ENCODE measurements around the gene CYBRD1.
"Not testable (repeated sequence)": the region's sequence is repeated elsewhere in the genome, so short reads cannot be mapped to it uniquely, and the experiment has no call there.

The CYBRD1 gene

DNA sequence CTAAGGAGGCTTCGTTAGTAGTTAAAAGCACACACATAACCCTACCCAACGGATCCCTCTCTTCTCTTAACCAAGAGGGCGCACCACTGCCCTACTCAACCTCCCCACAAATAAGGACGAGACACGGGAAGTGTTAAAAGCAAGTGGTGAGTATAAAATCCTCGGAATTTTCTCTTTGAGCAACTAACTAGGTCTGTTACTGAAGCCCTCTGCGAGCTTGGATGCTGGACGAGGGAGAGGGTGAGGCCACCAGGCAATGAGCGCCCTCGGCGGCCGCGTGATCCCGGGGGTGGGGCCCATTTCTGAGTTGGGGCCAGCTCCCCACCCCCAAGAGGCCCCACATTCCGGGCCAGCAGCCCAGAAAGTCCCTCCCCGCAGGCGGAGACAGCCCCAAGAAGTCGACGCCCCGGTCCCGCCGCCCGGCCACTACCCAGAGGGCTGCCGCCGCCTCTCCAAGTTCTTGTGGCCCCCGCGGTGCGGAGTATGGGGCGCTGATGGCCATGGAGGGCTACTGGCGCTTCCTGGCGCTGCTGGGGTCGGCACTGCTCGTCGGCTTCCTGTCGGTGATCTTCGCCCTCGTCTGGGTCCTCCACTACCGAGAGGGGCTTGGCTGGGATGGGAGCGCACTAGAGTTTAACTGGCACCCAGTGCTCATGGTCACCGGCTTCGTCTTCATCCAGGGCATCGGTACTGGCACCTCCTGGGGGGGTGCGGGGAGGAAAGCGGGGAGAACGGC, at the start of gene CYBRD1:
Gene CYBRD1, plus strand, starts transcription at position 423 of the 736 bp plus-strand sequence. Its CDS starts 72 bp downstream, at position 495.
- Mint-ChIP-seq H3K36me3 (no peaks in the 10 kb centered on the region), H3K4me3 (peak within 1 kb of the TSS; percentile 73), H3K9me3 (no peaks in the 10 kb centered on the region), H3K27ac (no peak within 1 kb of the TSS), H3K4me1 (peaks cover 15% of the 10 kb centered on the region), H3K27me3 (peaks cover 80% of the 10 kb centered on the region)
- DNase-seq = peak; percentile 31
- CTCF ChIA-PET = interaction anchor here (1.1 to 1.8 kb wide), 2 partner anchors 11 to 594 kb away, joined by 3 to 5 read pairs; no protein-coding TSS in a partner anchor

DNA sequence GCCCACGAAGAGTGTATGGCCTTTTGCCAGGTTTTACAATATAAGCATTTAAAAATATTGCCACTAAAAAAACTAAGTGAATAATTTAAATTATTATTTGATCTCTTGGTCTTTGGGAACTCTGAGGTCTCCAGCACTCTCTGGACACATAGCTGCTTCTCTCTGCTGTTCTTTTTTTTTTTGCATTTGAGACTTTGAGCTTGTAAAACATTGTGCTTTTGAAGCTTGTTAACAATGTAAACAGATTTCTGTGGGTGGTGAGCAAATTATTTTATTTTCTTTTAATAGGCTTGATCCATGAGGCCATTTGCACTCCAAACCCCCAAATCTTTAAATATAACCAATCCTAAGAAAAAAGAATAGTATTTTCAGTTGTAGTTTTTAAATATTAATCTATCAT, 46.3 kb upstream of the CYBRD1 start:
- H3K4me1 Mint-ChIP-seq = peaks cover 3% of the 10 kb centered on the region
- H3K27ac Mint-ChIP-seq = no peak overlapping the region
- H3K36me3 Mint-ChIP-seq = peaks cover 30% of the 10 kb centered on the region
- CTCF ChIA-PET = no interaction called here
- no peak overlapping the region for H3K4me3 Mint-ChIP-seq
- H3K9me3 Mint-ChIP-seq = no peaks in the 10 kb centered on the region
- DNase-seq = no peak
- no peaks in the 10 kb centered on the region for H3K27me3 Mint-ChIP-seq

DNA sequence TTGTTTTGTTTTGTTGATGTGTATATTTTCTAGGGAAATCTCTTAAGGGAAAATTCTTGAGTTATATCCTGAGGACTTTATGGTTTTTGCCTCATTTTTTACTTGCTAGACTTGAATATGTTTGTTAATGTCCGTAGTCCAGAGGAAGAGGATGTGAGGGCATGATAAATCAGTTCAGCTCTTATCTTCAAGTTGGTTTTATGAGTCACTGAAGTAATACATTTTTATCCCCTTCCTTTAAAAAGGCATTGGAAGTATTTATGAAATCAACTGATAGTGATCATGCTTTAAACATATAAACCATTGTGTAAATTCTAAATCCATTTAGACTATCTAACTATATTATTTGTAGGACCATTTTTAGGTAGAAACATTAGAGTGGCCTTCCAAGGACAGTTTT, 43.9 kb upstream of the CYBRD1 start:
- Mint-ChIP-seq H3K36me3 (peaks cover 28% of the 10 kb centered on the region), H3K27ac (no peak overlapping the region), H3K9me3 (no peaks in the 10 kb centered on the region), H3K4me3 (no peak overlapping the region), H3K4me1 (peaks cover 3% of the 10 kb centered on the region), H3K27me3 (no peaks in the 10 kb centered on the region)
- DNase-seq = no peak
- CTCF ChIA-PET = no interaction called here

- peaks cover 20% of the 10 kb centered on the region for H3K36me3 Mint-ChIP-seq
- H3K4me3 Mint-ChIP-seq = no peak overlapping the region
- no peaks in the 10 kb centered on the region for H3K9me3 Mint-ChIP-seq
- CTCF ChIA-PET = no interaction called here
- peaks cover 2% of the 10 kb centered on the region for H3K4me1 Mint-ChIP-seq
- no peak for DNase-seq
- no peaks in the 10 kb centered on the region for H3K27me3 Mint-ChIP-seq
- no peak overlapping the region for H3K27ac Mint-ChIP-seq
These were observed 43.0 kb upstream of the CYBRD1 start for GRCh38 chr2:171479154-171479814.

- H3K4me1 Mint-ChIP-seq = peaks cover 9% of the 10 kb centered on the region
- CTCF ChIA-PET = no interaction called here
- no peaks in the 10 kb centered on the region for H3K9me3 Mint-ChIP-seq
- no peaks in the 10 kb centered on the region for H3K27me3 Mint-ChIP-seq
- no peak overlapping the region for H3K4me3 Mint-ChIP-seq
- H3K36me3 Mint-ChIP-seq = peaks cover 11% of the 10 kb centered on the region
- H3K27ac Mint-ChIP-seq = no peak overlapping the region
- no peak for DNase-seq
These were observed 41.4 kb upstream of the CYBRD1 start for GRCh38 chr2:171480908-171481307.

DNA sequence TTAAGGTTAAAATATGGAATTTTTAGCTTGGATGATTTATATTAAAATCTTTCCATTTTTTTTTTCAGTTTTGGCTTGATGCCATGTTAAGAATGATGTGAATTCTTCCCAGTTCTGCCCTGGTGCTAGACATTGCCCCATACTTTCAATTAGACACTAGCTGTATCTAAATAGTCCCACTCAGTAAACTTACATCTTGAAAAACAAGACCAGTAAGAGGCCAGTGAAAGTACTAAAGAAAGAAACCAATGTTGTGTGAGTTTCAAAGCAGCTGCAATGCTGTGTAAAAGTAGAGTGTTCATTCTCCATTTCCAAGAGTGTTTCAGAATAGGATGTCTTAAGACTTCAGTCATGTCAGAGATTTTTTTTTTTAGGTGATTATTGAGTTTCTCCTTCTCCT, 40.0 kb upstream of the CYBRD1 start:
- Mint-ChIP-seq H3K36me3 (peaks cover 11% of the 10 kb centered on the region), H3K27me3 (no peaks in the 10 kb centered on the region), H3K4me3 (no peak overlapping the region), H3K27ac (no peak overlapping the region), H3K4me1 (peaks cover 9% of the 10 kb centered on the region), H3K9me3 (no peaks in the 10 kb centered on the region)
- CTCF ChIA-PET = no interaction called here
- DNase-seq = no peak

DNA sequence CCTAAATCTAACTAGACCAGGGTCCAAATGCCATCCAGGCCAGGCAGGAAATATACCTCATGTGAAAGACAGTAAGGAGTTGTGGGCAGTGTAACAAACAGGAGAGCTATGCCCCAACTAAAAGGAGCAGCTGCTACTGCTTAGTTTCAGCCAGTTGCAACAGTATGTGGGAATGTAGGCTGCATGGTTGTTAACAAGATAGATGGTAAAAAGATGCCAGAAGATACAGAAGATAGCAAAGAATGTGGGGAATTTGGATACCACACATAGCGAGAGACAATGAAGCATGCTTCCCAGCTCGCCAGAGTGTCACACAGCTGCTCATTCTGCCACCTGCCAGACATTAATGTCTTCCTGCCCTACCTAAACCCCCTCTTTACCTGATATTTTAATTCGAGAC, 39.4 kb upstream of the CYBRD1 start:
- no peaks in the 10 kb centered on the region for H3K9me3 Mint-ChIP-seq
- H3K27me3 Mint-ChIP-seq = no peaks in the 10 kb centered on the region
- no peak overlapping the region for H3K27ac Mint-ChIP-seq
- peaks cover 8% of the 10 kb centered on the region for H3K36me3 Mint-ChIP-seq
- no peak overlapping the region for H3K4me3 Mint-ChIP-seq
- H3K4me1 Mint-ChIP-seq = peaks cover 9% of the 10 kb centered on the region
- CTCF ChIA-PET = interaction anchor here (0.6 kb wide), 1 partner anchor 9 kb away, joined by 3 read pairs; no protein-coding TSS in a partner anchor
- no peak for DNase-seq

DNA sequence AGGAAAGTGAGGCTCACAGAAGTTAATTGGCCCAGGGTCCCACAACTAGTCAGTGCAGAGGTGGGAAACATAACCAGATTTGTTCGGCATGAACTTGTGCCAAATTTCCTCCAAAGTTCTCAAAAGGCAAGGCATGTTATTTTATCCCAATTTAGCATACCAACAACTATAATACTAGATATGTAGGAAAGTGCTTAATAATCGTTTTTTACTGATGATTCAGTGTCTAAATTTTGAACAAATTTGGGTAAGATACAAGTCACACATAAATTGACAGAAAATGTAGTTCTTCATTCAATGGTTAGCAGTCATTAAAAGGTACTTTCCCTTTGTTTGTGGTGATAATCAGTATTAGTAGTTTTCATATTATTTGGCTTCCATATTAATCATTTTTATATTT, 38.5 kb upstream of the CYBRD1 start:
- Mint-ChIP-seq H3K27ac (no peak overlapping the region), H3K9me3 (peaks cover 4% of the 10 kb centered on the region), H3K36me3 (peaks cover 12% of the 10 kb centered on the region), H3K4me1 (peaks cover 9% of the 10 kb centered on the region), H3K4me3 (no peak overlapping the region), H3K27me3 (no peaks in the 10 kb centered on the region)
- CTCF ChIA-PET = no interaction called here
- no peak for DNase-seq

DNA sequence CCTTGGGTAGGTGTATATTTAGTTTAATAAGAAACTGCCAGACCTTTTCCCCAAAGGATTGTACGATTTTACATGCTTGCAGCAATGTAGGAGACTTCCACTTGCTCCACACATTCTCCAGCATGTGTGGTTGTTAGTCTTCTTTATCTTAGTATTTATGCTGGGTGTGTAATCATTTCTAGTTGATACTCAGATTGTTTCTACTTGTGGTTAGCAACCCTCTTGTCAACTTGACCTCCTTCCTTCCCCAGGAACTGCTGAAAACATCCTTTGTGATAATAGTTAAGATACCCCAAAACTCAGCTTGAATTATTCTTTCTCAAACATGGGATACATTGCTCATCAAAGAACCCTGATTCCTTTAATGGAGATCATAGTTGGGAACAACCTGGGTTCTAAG, 37.2 kb upstream of the CYBRD1 start:
- CTCF ChIA-PET = no interaction called here
- Mint-ChIP-seq H3K36me3 (peaks cover 11% of the 10 kb centered on the region), H3K4me1 (peaks cover 9% of the 10 kb centered on the region), H3K27me3 (no peaks in the 10 kb centered on the region), H3K9me3 (peaks cover 11% of the 10 kb centered on the region), H3K4me3 (no peak overlapping the region), H3K27ac (no peak overlapping the region)
- no peak for DNase-seq

DNA sequence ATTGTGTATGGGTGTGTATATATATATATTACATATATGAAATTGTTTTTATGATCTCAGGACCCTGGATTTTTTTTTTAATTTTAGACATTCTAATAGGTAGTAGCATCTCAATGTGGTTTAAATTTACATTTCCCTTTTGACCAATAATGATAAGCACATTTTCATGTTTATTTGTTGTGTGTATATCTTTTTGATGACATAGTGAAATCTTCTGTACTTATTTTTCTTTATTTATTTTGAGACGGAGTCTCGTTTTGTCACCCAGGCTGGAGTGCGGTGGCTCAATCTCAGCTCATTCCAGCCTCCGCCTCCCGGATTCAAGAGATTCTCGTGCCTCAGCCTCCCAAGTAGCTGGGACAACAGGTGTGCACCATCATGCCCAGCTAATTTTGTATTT, 35.1 kb upstream of the CYBRD1 start:
- peaks cover 9% of the 10 kb centered on the region for H3K4me1 Mint-ChIP-seq
- CTCF ChIA-PET = no interaction called here
- H3K27me3 Mint-ChIP-seq = no peaks in the 10 kb centered on the region
- DNase-seq = no peak
- no peak overlapping the region for H3K4me3 Mint-ChIP-seq
- H3K9me3 Mint-ChIP-seq = peaks cover 12% of the 10 kb centered on the region
- peaks cover 4% of the 10 kb centered on the region for H3K36me3 Mint-ChIP-seq
- H3K27ac Mint-ChIP-seq = no peak overlapping the region

GRCh38 chr2:171487803-171488259, 34.4 kb upstream of the CYBRD1 start:
- Mint-ChIP-seq H3K9me3 (peaks cover 12% of the 10 kb centered on the region), H3K27me3 (no peaks in the 10 kb centered on the region), H3K4me3 (no peak overlapping the region), H3K36me3 (peaks cover 4% of the 10 kb centered on the region), H3K27ac (no peak overlapping the region), H3K4me1 (peaks cover 9% of the 10 kb centered on the region)
- CTCF ChIA-PET = no interaction called here
- DNase-seq = no peak

GRCh38 chr2:171490577-171490976, 31.7 kb upstream of the CYBRD1 start:
- CTCF ChIA-PET = interaction anchor here (1.5 kb wide), 1 partner anchor 517 kb away, joined by 3 read pairs; no protein-coding TSS in a partner anchor
- Mint-ChIP-seq H3K4me1 (no peaks in the 10 kb centered on the region), H3K36me3 (peaks cover 4% of the 10 kb centered on the region), H3K27me3 (no peaks in the 10 kb centered on the region), H3K4me3 (no peak overlapping the region), H3K9me3 (peaks cover 12% of the 10 kb centered on the region), H3K27ac (no peak overlapping the region)
- DNase-seq = no peak

- Mint-ChIP-seq H3K9me3 (peaks cover 12% of the 10 kb centered on the region), H3K4me3 (no peak overlapping the region)
These were observed 31.0 kb upstream of the CYBRD1 start for GRCh38 chr2:171491292-171491691.

DNA sequence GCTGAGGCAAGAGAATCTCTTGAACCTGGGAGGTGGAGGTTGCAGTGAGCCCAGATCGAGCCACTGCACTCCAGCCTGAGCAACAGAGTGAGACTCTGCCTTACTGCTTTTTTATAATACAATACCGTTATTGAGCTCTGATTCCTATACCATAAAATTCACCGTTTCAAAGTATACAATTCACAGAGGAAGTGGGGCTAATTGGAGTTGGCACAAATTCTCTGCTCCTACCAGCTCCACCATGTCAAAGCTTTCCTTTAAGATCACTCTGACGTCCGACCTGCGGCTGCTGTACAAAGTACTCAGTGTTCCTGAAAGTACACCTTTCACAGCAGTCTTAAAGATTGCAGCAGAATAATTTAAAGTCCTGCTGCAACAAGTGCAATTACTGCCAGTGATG, 29.6 kb upstream of the CYBRD1 start:
- DNase-seq = no peak
- Mint-ChIP-seq H3K27ac (no peak overlapping the region), H3K9me3 (peaks cover 12% of the 10 kb centered on the region), H3K27me3 (no peaks in the 10 kb centered on the region), H3K4me1 (no peaks in the 10 kb centered on the region), H3K4me3 (no peak overlapping the region), H3K36me3 (peaks cover 4% of the 10 kb centered on the region)
- CTCF ChIA-PET = no interaction called here

More at GRCh38 chr2:171491292-171491691, 31.0 kb upstream of the CYBRD1 start:
- CTCF ChIA-PET = interaction anchor here (1.2 to 1.5 kb wide), 2 partner anchors 8 to 518 kb away, joined by 3 read pairs; no protein-coding TSS in a partner anchor
- DNase-seq = no peak
- H3K27ac Mint-ChIP-seq = no peak overlapping the region
- peaks cover 4% of the 10 kb centered on the region for H3K36me3 Mint-ChIP-seq
- H3K27me3 Mint-ChIP-seq = no peaks in the 10 kb centered on the region
- no peaks in the 10 kb centered on the region for H3K4me1 Mint-ChIP-seq

DNA sequence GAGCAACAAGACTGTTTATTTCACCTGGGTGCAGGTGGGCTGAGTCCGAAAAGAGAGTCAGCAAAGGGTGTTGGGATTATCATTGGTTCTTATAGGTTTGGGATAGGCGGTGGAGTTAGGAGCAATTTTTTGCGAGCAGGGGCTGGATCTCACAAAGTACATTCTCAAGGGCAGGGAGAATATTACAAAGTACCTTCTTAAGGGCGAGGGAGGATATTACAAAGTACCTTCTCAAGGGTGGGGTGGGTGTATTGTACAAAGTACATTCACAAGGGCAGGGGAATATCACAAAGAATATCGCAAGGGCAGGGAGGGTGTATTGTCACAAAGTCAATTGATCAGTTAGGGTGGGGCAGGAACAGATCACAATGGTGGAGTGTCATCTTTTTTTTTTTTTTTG, 24.6 kb upstream of the CYBRD1 start:
- not testable (repeated sequence) for DNase-seq, H3K27me3 Mint-ChIP-seq, H3K4me1 Mint-ChIP-seq, H3K27ac Mint-ChIP-seq, H3K36me3 Mint-ChIP-seq, H3K9me3 Mint-ChIP-seq, H3K4me3 Mint-ChIP-seq
- CTCF ChIA-PET = interaction anchor here (0.7 kb wide), 1 partner anchor 80 kb away, joined by 3 read pairs; no protein-coding TSS in a partner anchor
